ES-I3 (cell line): ENCODE data around the gene NUP214.

Source experiments
- H3K36me3 ChIP-seq: 2 replicates; pipeline ENCODE4 v1.6.1; 2013; ENCODE audit warnings: mild to moderate bottlenecking, low read length, control low read depth, moderate library complexity; ENCODE audit not compliant: insufficient read depth
- H3K4me1 ChIP-seq: 2 replicates; pipeline ENCODE4 v1.6.1; 2013; ENCODE audit warnings: mild to moderate bottlenecking, control low read depth, low read length; ENCODE audit not compliant: insufficient read depth
- H3K9ac ChIP-seq: 2 replicates; pipeline ENCODE4 v1.6.1; 2013; ENCODE audit warnings: low read depth, mild to moderate bottlenecking, low read length, moderate library complexity
- H3K9me3 ChIP-seq: 2 replicates; pipeline ENCODE4 v1.6.1; 2013; ENCODE audit warnings: mild to moderate bottlenecking, low read length, moderate library complexity; ENCODE audit not compliant: control insufficient read depth, insufficient read depth

The NUP214 gene

GRCh38 chr9:131117121-131117761 is 8.1 kb upstream of the NUP214 start:
- H3K9me3 ChIP-seq, result no peaks in the 10 kb centered on the region
- no peak overlapping the region for H3K9ac ChIP-seq
- no peaks in the 10 kb centered on the region; the same call in none of the 2 replicates for H3K36me3 ChIP-seq
- H3K4me1 ChIP-seq, result peaks cover 7% of the 10 kb centered on the region

- H3K36me3 ChIP-seq, result no peaks in the 10 kb centered on the region; the same call in none of the 2 replicates
- no peak overlapping the region for H3K9ac ChIP-seq
- H3K9me3 ChIP-seq, result no peaks in the 10 kb centered on the region
- peaks cover 1% of the 10 kb centered on the region; the same call in 1 of the 2 replicates for H3K4me1 ChIP-seq
Measured at GRCh38 chr9:131117762-131118145, 7.6 kb upstream of the NUP214 start.

- Histone ChIP-seq H3K9me3 (no peaks in the 10 kb centered on the region), H3K4me1 (no peaks in the 10 kb centered on the region), H3K36me3 (no peaks in the 10 kb centered on the region; the same call in none of the 2 replicates), H3K9ac (no peak overlapping the region)
Measured at GRCh38 chr9:131119600-131119999, 5.8 kb upstream of the NUP214 start.

- Histone ChIP-seq H3K9ac (no peak overlapping the region), H3K4me1 (no peaks in the 10 kb centered on the region), H3K36me3 (no peaks in the 10 kb centered on the region; the same call in none of the 2 replicates), H3K9me3 (no peaks in the 10 kb centered on the region)
Measured at GRCh38 chr9:131120620-131121228, 4.7 kb upstream of the NUP214 start.

- no peaks in the 10 kb centered on the region for H3K4me1 ChIP-seq
- H3K9me3 ChIP-seq, result no peaks in the 10 kb centered on the region
- no peak overlapping the region for H3K9ac ChIP-seq
- H3K36me3 ChIP-seq, result no peaks in the 10 kb centered on the region; the same call in none of the 2 replicates
Measured at GRCh38 chr9:131121346-131121745, 4.0 kb upstream of the NUP214 start.

GRCh38 chr9:131122158-131122557 is 3.2 kb upstream of the NUP214 start:
- Histone ChIP-seq H3K36me3 (no peaks in the 10 kb centered on the region; the same call in none of the 2 replicates), H3K9ac (no peak overlapping the region), H3K9me3 (no peaks in the 10 kb centered on the region), H3K4me1 (no peaks in the 10 kb centered on the region)

- H3K9me3 ChIP-seq, result no peaks in the 10 kb centered on the region
- H3K9ac ChIP-seq, result peak overlapping the region; percentile 90
- H3K4me1 ChIP-seq, result no peaks in the 10 kb centered on the region
- H3K36me3 ChIP-seq, result peaks cover 26% of the 10 kb centered on the region
Measured at GRCh38 chr9:131125038-131125287, 423 bp upstream of the NUP214 start.

- Histone ChIP-seq H3K9me3 (no peaks in the 10 kb centered on the region), H3K4me1 (no peaks in the 10 kb centered on the region), H3K9ac (peak overlapping the region; percentile 90), H3K36me3 (peaks cover 32% of the 10 kb centered on the region)
Measured at GRCh38 chr9:131126059-131126426, 657 bp downstream of the NUP214 start.

GRCh38 chr9:131129183-131129582 is 3.8 kb downstream of the NUP214 start:
- Histone ChIP-seq H3K4me1 (no peaks in the 10 kb centered on the region), H3K9ac (no peak overlapping the region), H3K9me3 (no peaks in the 10 kb centered on the region), H3K36me3 (peaks cover 35% of the 10 kb centered on the region)

GRCh38 chr9:131138676-131139075 is 13.3 kb downstream of the NUP214 start:
- Histone ChIP-seq H3K4me1 (no peaks in the 10 kb centered on the region), H3K36me3 (peaks cover 37% of the 10 kb centered on the region), H3K9me3 (no peaks in the 10 kb centered on the region)

GRCh38 chr9:131140112-131140511 is 14.7 kb downstream of the NUP214 start:
- no peaks in the 10 kb centered on the region for H3K4me1 ChIP-seq
- peaks cover 35% of the 10 kb centered on the region for H3K36me3 ChIP-seq
- H3K9me3 ChIP-seq, result no peaks in the 10 kb centered on the region
- no peak overlapping the region for H3K9ac ChIP-seq

More at GRCh38 chr9:131138676-131139075, 13.3 kb downstream of the NUP214 start:
- H3K9ac ChIP-seq, result no peak overlapping the region

- Histone ChIP-seq H3K4me1 (no peaks in the 10 kb centered on the region), H3K36me3 (peaks cover 32% of the 10 kb centered on the region), H3K9ac (no peak overlapping the region), H3K9me3 (no peaks in the 10 kb centered on the region)
Measured at GRCh38 chr9:131140550-131140949, 15.2 kb downstream of the NUP214 start.

- H3K9me3 ChIP-seq, result no peaks in the 10 kb centered on the region
- peaks cover 31% of the 10 kb centered on the region for H3K36me3 ChIP-seq
- H3K9ac ChIP-seq, result no peak overlapping the region
- no peaks in the 10 kb centered on the region for H3K4me1 ChIP-seq
Measured at GRCh38 chr9:131142160-131142559, 16.8 kb downstream of the NUP214 start.

GRCh38 chr9:131144201-131144600 is 18.8 kb downstream of the NUP214 start:
- Histone ChIP-seq H3K9ac (no peak overlapping the region), H3K36me3 (peaks cover 33% of the 10 kb centered on the region), H3K9me3 (no peaks in the 10 kb centered on the region), H3K4me1 (no peaks in the 10 kb centered on the region)

GRCh38 chr9:131145245-131145644 is 19.9 kb downstream of the NUP214 start:
- Histone ChIP-seq H3K9me3 (no peaks in the 10 kb centered on the region), H3K36me3 (peaks cover 34% of the 10 kb centered on the region), H3K4me1 (no peaks in the 10 kb centered on the region), H3K9ac (no peak overlapping the region)
